PC-9 (cell line): ENCODE data around the gene FHAD1. TPM values are rescaled to one million over a fixed set of nuclear protein-coding genes. Genes with fewer than 3 reads are reported as not detected.
"Not testable (repeated sequence)": the region's sequence is repeated elsewhere in the genome, so short reads cannot be mapped to it uniquely, and the experiment has no call there.

Source experiments
- BruUV-seq: library from RNA; stranded (reverse); fragments of 400-500 nt; replicated peaks from 2 replicates; lab custom pipeline; 2021; lab: Mats Ljungman, UMichigan
- CTCF ChIA-PET: fragments of 300-600 bp; sonication (Branson Sonifier 250); formaldehyde crosslinking; loops from one replicate; lab custom pipeline; 2022; ENCODE audit warnings: antibody characterized with exemption; lab: Charles Lee
- POLR2A ChIA-PET: fragments of 300-600 bp; sonication (Branson Sonifier 250); formaldehyde crosslinking; loops from one replicate; lab custom pipeline; 2022; ENCODE audit warnings: antibody characterized with exemption; ENCODE audit not compliant: unreplicated experiment; lab: Charles Lee
- DNase-seq, 2 experiments: peaks; one replicate each; pipeline versions ENCODE4 v3.0.0 to v3.0.0-alpha.2; 2015 to 2022; ENCODE audit warnings: mixed read lengths in 1 of 2
- H2AFZ ChIP-seq: fragments of 200-600 bp; sonication (generic); 2 replicates; pipeline ENCODE4 v1.8.1; 2017; ENCODE audit warnings: antibody characterized with exemption
- H3F3A ChIP-seq: fragments of 200-600 bp; sonication (generic); 2 replicates; pipeline ENCODE4 v1.8.1; 2017; ENCODE audit warnings: antibody characterized with exemption, mild to moderate bottlenecking, low read depth; ENCODE audit not compliant: insufficient read depth
- H3K27ac ChIP-seq: fragments of 200-600 bp; sonication (generic); 2 replicates; pipeline ENCODE4 v1.6.1; 2016; ENCODE audit warnings: mixed run types
- H3K27me3 ChIP-seq: fragments of 200-600 bp; sonication (generic); 2 replicates; pipeline ENCODE4 v1.6.1; 2016; ENCODE audit warnings: low read depth, mixed run types; ENCODE audit not compliant: insufficient read depth
- H3K36me3 ChIP-seq: fragments of 200-600 bp; sonication (generic); 2 replicates; pipeline ENCODE4 v1.6.1; 2016; ENCODE audit warnings: low read depth, mixed run types
- H3K4me1 ChIP-seq: fragments of 200-600 bp; sonication (generic); replicated peaks from 2 replicates; pipeline ENCODE4 v1.6.1; 2016; ENCODE audit warnings: mixed run types; ENCODE audit not compliant: insufficient read depth
- H3K4me2 ChIP-seq: fragments of 200-600 bp; sonication (generic); 2 replicates; pipeline ENCODE4 v1.6.1; 2017; ENCODE audit warnings: mixed run types
- H3K4me3 ChIP-seq: fragments of 200-600 bp; sonication (generic); 2 replicates; pipeline ENCODE4 v1.6.1; 2016; ENCODE audit warnings: mixed run types
- H3K79me2 ChIP-seq: fragments of 200-600 bp; sonication (generic); 2 replicates; pipeline ENCODE4 v1.6.1; 2017; ENCODE audit warnings: low read depth, mixed run types
- H3K9me2 ChIP-seq: fragments of 200-600 bp; sonication (generic); 2 replicates; pipeline ENCODE4 v1.8.1; 2017; ENCODE audit warnings: mild to moderate bottlenecking; ENCODE audit not compliant: insufficient read depth
- H3K9me3 ChIP-seq: fragments of 200-600 bp; sonication (generic); 2 replicates; pipeline ENCODE4 v1.8.1; 2016; ENCODE audit warnings: low read depth; ENCODE audit not compliant: insufficient read depth
- H4K20me1 ChIP-seq: fragments of 200-600 bp; sonication (generic); 2 replicates; pipeline ENCODE4 v1.8.1; 2017; ENCODE audit not compliant: insufficient read depth
- EZH2 ChIP-seq: fragments of 200-600 bp; sonication (generic); IDR thresholded peaks from 2 replicates; pipeline ENCODE4 v1.8.0; 2017; ENCODE audit warnings: antibody characterized with exemption, low read depth
- intact Hi-C: fragments of 100-400 bp; cut with micrococcal nuclease; formaldehyde crosslinking; loops from one replicate; pipeline ENCODE4 v1.10.0; 2022; ENCODE audit not compliant: unreplicated experiment
- total RNA-seq: library from RNA; stranded (reverse); gene quantifications from 2 replicates; pipeline ENCODE4 v1.2.3, GENCODE V29; 2021
- TF ChIP-seq, protein P1 (sequence below): fragments of 200-600 bp; sonication (generic); conservative IDR thresholded peaks from 2 replicates; pipeline ENCODE4 v1.6.1; 2017; ENCODE audit warnings: mixed run types, antibody characterized with exemption, mild to moderate bottlenecking, moderate library complexity

Gene FHAD1
- total RNA-seq, 1 experiment from 2014 or later: 6.9 TPM

DNA sequence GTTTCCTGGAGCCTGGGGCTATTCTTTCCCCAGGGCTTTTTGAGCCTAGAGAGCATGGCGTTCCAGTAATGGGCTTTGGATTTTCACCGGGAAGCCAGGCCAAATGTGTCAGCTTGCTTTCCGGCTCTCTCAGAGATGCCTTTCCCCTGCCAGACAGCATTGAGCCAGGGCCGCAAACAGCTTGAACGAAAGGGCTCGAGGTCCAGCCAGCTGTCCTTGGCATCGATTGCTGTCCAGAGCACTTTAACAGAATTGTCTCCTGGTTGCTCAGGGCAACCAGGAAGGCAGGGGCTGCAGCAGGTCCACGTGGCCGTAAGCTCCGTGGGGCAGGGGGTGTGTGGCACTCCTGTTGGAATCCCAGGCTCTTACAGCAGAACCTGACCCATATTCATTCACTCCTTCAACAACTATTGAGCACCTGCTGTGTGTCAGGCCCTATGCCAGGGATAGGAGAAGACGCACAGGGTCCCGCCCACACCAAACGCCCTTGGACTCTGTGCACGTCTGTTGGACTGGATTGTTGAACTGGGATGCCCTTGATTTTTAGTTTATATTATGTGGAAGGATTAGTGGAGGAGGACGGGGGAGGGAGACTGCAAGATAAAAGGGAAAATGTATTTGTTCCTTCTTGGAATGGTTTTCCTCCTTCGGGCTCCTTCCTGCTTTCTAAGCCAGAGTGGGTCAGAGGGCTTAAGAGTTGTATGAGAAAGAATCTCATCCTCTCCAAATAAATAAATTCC, 123.9 kb downstream of the FHAD1 start:
- no peaks in the 10 kb centered on the region for H3K27me3 ChIP-seq
- no peaks in the 10 kb centered on the region for H3K9me3 ChIP-seq
- H3K4me1 ChIP-seq: no peaks in the 10 kb centered on the region
- H3F3A ChIP-seq: no peaks in the 10 kb centered on the region
- no TSS peak for BruUV-seq
- H3K79me2 ChIP-seq: no peaks in the 10 kb centered on the region
- no peak for DNase-seq
- no peak overlapping the region for H2AFZ ChIP-seq
- ChIA-PET POLR2A (no interaction called here), CTCF (interaction anchor here (0.6 kb wide), 1 partner anchor 61 kb away, joined by 4 read pairs; no protein-coding TSS in a partner anchor)
- H3K4me3 ChIP-seq: no peak overlapping the region
- H3K9me2 ChIP-seq: no peaks in the 10 kb centered on the region
- no peak for TF ChIP-seq EZH2
- TF ChIP-seq, protein P1, sequence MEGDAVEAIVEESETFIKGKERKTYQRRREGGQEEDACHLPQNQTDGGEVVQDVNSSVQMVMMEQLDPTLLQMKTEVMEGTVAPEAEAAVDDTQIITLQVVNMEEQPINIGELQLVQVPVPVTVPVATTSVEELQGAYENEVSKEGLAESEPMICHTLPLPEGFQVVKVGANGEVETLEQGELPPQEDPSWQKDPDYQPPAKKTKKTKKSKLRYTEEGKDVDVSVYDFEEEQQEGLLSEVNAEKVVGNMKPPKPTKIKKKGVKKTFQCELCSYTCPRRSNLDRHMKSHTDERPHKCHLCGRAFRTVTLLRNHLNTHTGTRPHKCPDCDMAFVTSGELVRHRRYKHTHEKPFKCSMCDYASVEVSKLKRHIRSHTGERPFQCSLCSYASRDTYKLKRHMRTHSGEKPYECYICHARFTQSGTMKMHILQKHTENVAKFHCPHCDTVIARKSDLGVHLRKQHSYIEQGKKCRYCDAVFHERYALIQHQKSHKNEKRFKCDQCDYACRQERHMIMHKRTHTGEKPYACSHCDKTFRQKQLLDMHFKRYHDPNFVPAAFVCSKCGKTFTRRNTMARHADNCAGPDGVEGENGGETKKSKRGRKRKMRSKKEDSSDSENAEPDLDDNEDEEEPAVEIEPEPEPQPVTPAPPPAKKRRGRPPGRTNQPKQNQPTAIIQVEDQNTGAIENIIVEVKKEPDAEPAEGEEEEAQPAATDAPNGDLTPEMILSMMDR: no peak
- no peaks in the 10 kb centered on the region for H4K20me1 ChIP-seq
- no peak overlapping the region for H3K27ac ChIP-seq
- H3K4me2 ChIP-seq: no peak overlapping the region
- intact Hi-C loops: no loop called here
- no peaks in the 10 kb centered on the region for H3K36me3 ChIP-seq

DNA sequence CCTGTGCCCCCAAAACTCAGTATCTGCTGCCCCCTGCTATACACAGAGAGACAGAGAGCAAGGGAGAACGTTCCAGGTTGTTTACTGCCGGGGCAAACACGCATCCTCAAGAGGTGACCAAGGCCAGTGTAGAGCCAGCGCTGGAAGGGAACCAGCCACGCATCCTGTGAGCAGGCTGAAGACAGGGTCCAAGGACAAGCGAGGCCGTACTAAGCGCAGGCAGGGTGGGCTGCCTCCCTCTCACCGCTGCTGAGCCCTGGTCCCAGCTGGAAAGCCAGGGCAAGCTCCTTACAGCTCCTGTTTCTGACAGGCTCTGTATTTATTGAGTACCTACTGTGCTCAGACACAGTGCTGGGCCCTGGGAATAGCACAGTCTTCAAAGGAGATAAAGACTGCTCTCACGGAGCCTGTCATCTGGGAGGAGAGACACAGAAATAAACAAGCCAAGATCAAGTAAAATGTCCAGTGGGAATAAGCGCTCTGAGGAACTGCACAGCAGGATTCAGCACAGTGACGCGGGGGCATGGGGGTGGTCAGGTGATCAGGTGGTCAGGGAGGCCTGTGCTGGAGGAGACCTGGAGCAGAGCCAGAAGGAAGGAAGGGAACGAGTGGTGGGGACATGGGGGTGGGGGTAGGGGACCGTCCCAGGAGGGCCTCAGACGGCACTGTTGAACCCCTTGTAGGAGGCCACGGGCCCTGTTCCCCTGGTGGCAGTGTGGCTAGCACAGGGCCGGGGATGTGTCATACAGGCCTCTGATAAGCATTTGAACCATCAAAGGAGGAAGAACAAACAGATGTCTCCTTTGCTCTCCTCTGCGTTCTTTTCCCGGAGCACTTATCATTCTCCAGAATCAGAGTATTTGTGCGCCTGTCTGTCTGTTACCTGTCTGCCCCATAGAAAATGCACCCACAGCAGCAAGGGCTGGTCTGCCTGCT, 124.9 kb downstream of the FHAD1 start:
- Histone ChIP-seq H3K9me2 (no peaks in the 10 kb centered on the region), H3K27ac (no peak overlapping the region), H3K4me3 (no peak overlapping the region), H4K20me1 (no peaks in the 10 kb centered on the region), H2AFZ (no peak overlapping the region), H3K79me2 (no peaks in the 10 kb centered on the region), H3F3A (no peaks in the 10 kb centered on the region), H3K27me3 (no peaks in the 10 kb centered on the region), H3K4me2 (no peak overlapping the region), H3K36me3 (no peaks in the 10 kb centered on the region), H3K9me3 (no peaks in the 10 kb centered on the region), H3K4me1 (no peaks in the 10 kb centered on the region)
- CTCF ChIA-PET: no interaction called here
- intact Hi-C loops: no loop called here
- DNase-seq: no peak
- POLR2A ChIA-PET: no interaction called here
- TF ChIP-seq EZH2: no peak
- no TSS peak for BruUV-seq

DNA sequence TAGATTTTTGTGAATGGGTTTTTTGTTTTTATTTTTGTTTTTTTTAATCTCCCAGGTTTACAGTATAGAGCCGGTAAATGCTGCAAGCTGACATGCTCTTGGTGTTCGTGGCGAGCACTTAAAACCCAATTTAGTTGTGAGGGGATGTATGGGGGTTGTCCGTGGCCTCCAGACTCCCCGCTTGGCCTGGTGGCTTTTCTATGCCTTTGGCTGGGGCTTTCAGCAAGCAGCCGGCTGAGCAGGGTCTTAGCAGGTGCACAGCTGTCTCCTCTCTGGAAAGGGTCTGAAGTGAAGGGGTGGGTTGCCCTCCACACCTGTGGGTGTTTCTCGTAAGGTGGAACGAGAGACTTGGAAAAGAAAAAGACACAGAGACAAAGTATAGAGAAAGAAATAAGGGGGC, 131.7 kb downstream of the FHAD1 start:
- no peak overlapping the region for H3K4me3 ChIP-seq
- H3K27ac ChIP-seq: no peak overlapping the region
- no TSS peak for BruUV-seq
- H3K79me2 ChIP-seq: no peaks in the 10 kb centered on the region
- H3K4me1 ChIP-seq: no peaks in the 10 kb centered on the region
- ChIA-PET POLR2A (no interaction called here), CTCF (interaction anchor here (0.6 kb wide), 1 partner anchor 70 kb away, joined by 4 read pairs; no protein-coding TSS in a partner anchor)
- no peak for DNase-seq
- TF ChIP-seq, protein P1: no peak
- TF ChIP-seq EZH2: no peak
- no peaks in the 10 kb centered on the region for H3K36me3 ChIP-seq
- intact Hi-C loops: no loop called here
- H3K27me3 ChIP-seq: no peaks in the 10 kb centered on the region
- H3K4me2 ChIP-seq: no peak overlapping the region
- no peaks in the 10 kb centered on the region for H3K9me3 ChIP-seq
- no peaks in the 10 kb centered on the region for H3K9me2 ChIP-seq
- H4K20me1 ChIP-seq: no peaks in the 10 kb centered on the region
- no peaks in the 10 kb centered on the region for H3F3A ChIP-seq
- H2AFZ ChIP-seq: no peak overlapping the region

DNA sequence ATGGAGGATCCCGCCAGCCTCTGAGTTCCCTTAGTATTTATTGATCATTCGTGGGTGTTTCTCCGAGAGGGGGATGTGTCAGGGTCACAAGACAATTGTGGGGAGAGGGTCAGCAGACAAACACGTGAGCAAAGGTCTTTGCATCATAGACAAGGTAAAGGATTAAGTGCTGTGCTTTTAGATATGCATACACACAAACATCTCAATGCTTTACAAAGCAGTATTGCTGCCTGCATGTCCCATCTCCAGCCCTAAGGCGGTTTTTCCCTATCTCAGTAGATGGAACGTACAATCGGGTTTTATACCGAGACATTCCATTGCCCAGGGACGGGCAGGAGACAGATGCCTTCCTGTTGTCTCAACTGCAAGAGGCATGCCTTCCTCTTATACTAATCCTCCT, 132.1 kb downstream of the FHAD1 start:
- H3K9me2 ChIP-seq, H3K4me3 ChIP-seq, H3K36me3 ChIP-seq, H3K27me3 ChIP-seq, H3K27ac ChIP-seq, H3F3A ChIP-seq, BruUV-seq, H3K9me3 ChIP-seq, H3K4me1 ChIP-seq, H3K4me2 ChIP-seq, POLR2A ChIA-PET, DNase-seq, H4K20me1 ChIP-seq, intact Hi-C loops, H3K79me2 ChIP-seq, H2AFZ ChIP-seq: not testable (repeated sequence)
- CTCF ChIA-PET: interaction anchor here (0.6 kb wide), 1 partner anchor 70 kb away, joined by 4 read pairs; no protein-coding TSS in a partner anchor
